ENCODE data around the gene CD8A.

Gene CD8A

DNA sequence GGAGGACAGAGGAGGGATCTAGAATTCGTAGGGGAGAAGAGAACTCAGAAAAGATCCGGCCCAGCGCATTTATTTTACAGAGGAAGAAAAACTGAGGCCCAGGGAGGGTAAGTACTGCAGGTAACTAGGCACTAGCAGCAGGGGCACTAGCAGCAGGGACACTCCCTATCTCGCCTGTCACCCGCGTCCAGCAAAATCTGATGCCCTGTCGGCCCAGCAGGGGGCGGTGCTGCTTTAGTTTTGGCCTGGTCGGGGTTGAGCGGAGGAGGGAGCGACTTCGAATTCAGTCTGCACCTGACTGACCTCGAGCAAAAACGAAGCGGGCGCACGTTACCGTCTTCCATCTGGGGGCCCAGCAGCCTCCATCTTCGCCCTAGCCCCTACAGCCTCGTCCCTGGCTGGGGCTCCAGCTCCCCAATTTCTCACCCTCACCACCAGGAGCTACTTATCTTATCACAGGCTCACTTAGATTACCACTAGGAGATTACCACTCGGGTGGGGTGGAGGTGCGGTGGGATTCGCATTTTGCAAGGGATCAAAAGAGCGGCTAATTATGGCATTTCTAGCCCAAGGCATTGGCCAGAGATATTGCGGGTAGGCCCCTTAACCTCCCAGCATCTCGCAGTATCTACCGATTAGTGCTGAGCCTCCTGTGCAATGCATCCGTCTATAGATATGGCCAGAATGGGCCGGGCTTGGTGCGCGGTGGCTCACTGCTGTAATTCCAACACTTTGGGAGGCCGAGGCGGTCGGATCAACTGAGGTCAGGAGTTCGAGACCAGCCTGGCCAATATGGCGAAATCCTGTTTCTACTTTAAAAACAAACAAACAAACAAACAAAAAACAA, 17.8 kb upstream of the CD8A start:
- peak; percentile 94 for DNase-seq (ENCODE audit: low read depth)

DNA sequence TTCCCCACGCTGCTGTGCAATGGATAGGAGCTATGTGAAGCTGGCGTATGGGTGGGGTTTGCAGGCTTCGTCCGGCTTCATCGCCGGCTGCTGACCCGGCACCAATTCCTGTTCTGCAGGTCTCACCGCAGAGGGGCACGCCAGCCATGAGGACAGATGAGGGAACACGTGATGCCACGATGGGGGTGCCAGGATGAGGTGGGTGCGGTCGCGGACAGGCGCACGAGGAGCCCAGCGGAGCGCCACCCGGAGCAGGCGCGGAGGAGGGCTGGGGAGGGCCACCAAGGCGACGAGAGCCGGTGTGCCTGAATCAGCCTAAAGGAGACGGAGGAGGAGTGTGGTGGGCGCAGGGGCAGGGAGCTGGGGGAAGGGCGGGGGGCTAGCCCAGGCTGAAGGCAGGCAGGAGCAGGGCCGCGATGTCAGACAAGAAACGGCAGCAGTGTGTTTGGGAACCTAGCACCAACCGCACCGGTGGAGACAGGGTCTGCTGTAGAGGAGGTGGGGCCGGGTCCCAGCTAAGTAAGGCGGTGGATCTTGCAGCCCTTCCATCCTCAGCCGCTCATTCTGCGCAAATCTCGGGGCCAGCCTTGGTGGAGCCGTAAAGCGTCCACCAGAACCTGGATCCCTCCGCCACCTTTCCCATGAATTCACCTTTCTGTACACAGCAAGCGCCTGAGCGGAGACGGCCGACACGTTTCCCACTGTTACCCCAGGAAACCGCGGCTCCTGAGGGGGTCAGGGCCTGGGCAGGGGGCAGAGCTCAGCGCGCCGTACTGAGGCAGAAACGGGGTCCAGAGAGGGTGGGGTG, 17.0 kb upstream of the CD8A start:
- no peak for DNase-seq (ENCODE audit: low read depth)

DNA sequence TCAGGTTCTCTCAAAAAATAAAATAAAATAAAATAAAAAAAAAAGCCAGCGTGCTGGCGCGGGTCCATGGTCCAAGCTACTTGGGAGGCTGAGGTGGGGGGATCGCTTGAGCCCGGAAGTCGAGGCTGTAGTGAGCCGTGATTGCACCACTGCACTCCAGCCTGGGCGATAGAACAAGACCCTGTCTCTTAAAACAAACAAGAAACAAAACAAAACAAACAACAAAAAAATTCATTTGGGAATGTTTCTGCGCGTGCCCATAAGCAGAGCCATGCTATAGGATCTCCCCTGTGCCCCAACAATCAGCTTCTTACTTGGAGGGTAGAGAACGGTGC, 16.4 kb upstream of the CD8A start:
- DNase-seq (ENCODE audit: low read depth) = no peak

DNA sequence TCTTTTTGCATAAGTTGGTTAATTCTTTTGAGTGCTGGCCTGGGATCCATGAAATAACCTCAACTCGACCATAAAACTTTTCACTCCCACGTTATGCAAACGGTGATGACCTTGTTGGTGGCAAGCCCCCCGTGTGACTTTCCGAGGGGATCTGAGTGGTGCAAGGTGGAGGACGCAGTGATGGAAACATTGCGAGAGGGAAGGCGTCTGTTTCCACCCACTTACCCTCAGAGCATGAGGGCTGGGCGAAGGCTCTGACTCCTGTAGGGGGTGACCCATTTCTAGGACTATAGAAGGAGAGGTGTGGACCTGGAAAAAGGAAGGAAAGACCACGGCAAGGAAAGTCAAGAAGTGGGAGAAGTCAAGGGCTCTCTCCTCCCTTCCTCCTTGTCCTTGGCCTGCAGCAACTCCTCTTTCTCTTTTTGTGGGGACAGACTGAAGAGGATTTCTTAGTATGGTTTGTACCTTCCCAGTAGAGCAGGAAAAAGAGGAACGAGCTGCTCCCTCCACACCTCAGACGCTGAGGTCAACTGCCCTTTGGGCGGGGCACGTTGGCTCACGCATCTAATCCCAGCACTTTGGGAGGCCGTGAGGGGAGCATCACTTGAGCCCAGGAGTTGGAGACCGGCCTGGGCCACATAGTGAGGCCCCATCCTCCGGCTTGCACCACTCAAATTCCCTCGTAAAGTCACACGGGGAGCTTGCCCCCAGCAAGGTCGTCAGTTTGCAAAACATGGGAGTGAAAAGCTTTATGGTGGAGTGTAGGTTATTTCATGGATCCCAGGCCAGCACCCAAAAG, 15.5 kb upstream of the CD8A start:
- no peak for DNase-seq (ENCODE audit: low read depth)

DNA sequence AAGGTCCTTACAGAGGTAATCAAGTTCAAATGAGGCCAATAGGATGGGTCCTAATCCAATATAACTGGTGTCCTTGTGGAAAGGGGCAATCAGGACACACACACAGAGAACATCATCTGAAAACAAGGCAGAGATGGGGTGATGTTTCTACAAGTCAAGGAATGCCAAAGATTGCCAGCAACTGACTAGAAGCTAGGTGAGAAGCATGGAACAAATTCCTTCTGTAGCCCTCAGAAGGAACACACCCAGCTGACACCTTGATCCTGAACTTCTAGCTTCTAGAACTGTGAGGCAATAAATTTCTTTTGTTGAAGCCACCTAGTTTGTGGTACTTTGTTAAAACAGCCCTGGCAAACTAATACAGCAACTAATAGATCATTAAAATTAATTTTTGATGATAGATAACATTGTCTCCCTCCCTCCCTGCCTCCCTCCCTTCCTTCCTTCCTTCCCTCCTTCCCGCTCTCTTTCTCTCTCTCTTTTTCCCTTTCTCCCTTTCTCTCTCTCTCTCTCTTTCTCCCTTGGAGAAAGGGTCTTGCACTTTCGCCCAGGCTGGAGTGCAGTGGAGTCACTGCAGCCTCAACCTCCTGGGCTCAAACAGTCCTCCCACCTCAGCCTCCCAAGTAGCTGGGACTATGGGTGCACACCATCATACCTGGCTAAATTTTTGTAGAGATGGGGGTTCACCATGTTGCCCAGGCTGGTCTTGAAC, 10.3 kb upstream of the CD8A start:
- no peak for DNase-seq (ENCODE audit: low read depth)

DNA sequence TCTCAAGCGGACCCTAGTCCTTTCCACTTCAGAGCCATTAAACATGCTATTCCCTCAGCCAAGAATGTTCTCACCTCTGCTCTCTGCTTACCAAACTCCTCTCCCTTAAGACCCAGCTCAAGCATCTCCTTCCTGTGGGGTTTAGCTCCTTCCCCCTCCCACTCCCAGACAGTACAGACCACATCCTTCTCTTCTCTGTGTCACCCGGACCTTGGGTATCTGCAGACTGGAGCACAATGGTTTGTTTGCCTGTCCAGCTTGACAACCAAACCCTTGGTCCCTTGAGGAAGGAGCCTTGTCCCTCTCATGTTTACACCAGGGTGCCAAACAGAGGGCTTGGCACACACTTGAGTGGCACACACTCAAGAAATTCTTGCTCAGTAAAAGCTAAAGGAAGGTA, 4.1 kb upstream of the CD8A start:
- no peak for DNase-seq (ENCODE audit: low read depth)

DNA sequence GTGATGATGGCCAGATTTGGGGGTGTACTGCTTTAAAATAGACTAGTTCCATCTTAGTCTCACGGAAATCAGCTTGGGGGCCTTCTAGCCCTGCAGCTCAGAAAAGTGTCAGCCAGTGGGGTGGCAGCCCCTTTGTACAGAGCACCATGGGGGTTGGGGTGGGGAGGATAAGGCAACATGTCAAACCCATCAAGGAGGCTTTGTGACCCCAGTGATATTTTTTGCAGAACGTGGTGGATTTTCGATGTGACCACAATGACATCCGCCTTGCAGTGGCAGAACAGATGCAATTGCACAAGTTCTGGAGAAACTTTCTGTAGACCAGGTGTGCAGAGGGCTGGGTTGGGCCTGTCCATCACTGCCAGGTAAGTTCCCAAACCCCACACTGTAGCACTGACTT, 3.0 kb upstream of the CD8A start:
- no peak for DNase-seq (ENCODE audit: low read depth)

DNA sequence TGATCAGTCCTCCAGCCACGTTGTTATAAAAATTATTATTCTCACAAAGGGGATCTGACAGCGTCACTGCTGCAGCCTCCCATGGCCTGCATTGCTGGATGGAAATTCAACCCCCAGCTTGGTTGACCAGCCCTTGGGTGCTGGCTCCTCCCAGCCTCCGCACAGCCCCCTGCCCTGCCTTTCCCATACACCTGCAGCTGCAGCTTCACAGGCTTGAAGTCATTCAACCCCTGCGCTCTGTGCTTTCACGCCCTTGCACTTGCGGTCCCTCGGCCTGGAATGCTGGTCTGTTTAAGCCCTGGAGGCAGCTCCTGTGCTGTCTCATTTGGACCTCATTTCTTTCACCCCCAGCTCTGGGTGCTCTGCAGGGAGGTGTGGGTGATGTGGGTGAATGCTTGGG, 860 bp upstream of the CD8A start:
- DNase-seq (ENCODE audit: low read depth) = no peak

DNA sequence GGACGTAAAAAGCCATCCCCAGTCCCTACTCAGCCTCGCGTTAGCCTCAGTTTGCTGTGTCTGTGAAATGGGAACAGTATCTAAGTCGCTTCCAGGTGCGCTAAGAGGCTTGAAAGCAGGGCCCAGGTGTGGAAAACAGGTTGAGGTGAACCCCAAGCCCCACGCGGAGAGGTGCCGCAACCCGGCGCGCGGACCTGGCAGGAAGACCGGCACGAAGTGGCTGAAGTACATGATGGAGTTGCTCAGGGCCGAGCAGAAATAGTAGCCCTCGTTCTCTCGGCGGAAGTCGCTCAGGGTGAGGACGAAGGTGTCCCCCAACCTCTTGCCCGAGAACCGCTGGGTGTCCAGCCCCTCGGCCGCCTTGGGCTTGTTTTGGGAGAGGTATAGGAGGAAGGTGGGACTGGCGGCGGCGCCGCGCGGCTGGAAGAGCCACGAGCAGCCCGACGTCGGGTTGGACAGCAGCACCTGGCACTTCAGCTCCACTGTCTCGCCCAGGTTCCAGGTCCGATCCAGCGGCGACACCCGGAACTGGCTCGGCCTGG, 508 bp downstream of the CD8A start:
- DNase-seq (ENCODE audit: low read depth) = no peak

DNA sequence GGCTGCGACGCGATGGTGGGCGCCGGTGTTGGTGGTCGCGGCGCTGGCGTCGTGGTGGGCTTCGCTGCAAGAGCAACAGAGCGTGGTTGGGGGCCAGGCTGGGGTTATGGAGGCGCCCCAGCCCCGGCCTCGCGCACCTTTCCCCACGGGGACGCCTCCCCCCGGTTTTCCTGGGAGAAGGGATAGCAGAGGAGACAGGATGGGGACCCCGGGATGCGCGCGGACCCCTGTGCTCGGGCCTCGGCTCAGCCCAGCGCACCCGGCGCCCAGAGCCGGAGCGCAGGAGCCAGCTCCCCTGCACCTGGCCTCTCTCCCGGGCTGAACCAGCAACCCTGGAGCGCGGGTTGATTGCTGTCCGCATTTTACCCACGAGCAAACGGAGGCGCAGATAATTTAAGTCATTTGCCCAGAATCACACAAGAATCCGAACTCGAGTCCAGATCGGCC, 1.0 kb downstream of the CD8A start:
- DNase-seq (ENCODE audit: low read depth) = no peak

DNA sequence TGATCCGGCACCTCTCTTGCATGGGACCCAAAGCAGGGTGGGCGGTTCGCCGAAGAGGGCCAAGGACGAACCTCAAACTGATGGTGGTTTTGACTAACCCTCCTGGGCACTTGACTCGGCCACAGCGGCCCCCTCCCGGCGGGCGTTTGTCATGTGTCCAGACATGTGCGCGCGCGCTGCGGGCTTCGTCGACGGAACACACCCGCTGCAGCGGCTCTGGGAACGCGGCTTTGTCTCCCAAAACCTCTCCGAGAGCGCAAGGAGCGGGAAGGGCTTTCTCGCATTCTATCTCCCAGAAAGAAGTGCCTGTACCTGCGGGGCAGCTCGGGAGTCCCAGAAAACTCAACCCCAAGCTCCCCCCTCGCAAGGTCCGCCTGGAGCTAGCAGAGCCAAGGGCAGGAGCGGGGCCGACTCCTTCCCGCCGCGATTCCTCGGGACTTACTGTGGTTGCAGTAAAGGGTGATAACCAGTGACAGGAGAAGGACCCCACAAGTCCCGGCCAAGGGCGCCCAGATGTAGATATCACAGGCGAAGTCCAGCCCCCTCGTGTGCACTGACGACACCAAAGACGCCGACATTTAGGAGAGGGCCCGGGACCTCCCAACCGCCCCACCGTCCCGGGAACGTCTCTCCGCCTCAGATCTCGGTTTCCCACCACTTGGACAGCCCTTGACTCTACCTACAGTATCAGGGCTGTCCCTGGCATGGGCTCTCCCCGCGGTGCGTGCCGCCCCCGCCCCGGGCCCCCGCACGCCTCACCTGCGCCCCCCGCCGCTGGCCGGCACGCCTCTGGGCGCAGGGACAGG, 1.6 kb downstream of the CD8A start:
- no peak for DNase-seq (ENCODE audit: low read depth)

DNA sequence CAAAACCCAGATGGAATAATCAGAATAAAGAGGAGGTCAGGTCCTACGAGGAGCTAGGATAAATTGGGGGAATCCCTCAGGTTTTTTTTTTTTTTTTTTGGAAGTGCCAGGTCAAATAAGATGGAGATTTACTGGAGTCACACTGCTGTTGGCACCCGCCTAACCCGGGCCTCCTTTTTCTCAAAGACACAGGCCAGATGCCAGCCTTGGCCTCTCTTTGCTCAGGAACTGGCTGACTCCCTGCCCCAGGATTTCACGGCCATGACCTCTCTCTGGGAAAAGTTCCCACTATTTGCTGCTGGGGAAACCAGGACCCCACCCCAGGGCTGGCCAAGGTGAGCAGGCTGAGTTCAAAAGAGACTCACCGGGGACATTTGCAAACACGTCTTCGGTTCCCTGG, 2.5 kb downstream of the CD8A start:
- no peak for DNase-seq (ENCODE audit: low read depth)

DNA sequence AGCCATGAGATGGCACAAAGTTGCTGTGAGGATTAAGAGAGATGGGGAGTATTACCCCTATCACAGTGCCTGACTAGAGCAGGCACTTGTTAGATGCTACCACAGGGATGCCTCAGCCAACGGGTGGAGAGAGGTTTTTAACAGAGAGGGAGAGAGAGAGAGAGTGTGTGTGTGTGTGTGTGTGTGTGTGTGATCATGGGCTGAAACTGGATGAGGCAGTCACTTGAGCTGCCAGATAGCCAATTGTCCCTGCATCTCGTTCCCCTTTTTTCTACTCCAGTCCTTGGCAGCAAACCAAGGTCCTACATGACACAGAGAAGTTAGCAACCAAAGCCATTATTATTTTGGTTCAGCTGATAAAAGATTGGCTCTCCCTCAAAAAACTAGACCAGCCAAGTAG, 3.0 kb downstream of the CD8A start:
- no peak for DNase-seq (ENCODE audit: low read depth)

DNA sequence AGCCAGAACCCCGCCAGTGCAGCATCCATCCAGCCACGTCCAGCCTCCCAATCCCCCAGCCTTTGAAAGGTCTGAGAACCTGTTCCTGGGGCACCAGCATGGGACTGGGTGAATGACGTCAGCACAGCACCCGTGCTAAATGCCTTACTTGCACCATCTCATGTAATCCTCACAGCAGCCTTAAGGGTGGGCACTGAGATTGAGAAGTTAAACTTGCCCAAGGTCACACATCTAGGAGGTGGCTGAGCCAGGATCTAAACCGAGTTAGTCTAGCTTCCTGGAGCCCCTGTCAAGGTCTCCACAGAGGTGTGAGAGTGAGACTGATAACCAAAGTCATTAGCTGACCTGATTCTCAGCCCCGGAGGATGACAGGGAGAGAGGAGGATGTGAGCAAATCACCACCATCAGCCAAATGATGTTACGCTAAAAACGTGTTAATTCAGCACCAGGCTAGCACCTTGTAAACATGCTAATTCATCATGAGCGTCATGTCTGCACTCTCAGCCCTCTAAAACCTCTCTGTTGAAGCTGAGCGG, 4.6 kb downstream of the CD8A start:
- DNase-seq (ENCODE audit: low read depth) = peak; percentile 36

DNA sequence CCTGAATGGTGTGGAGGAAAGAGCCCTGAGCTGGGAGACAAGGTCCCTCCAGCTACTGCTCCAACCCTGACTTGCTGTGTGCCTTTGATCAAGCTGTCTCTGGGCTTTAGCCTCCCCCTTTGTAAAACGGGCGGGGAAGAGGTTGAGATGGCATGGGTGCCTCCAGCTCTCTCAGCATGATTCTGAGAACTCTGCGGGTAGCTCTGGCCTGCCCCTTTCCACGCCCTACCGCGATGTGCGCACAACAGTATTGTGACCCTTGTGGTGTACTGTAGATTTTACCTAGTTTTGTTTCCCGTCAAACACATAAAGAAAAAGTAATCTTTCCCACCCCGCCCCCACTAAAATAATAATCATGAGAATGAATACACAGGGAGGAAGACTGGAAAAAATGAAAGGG, 5.3 kb downstream of the CD8A start:
- DNase-seq (ENCODE audit: low read depth) = peak; percentile 61

DNA sequence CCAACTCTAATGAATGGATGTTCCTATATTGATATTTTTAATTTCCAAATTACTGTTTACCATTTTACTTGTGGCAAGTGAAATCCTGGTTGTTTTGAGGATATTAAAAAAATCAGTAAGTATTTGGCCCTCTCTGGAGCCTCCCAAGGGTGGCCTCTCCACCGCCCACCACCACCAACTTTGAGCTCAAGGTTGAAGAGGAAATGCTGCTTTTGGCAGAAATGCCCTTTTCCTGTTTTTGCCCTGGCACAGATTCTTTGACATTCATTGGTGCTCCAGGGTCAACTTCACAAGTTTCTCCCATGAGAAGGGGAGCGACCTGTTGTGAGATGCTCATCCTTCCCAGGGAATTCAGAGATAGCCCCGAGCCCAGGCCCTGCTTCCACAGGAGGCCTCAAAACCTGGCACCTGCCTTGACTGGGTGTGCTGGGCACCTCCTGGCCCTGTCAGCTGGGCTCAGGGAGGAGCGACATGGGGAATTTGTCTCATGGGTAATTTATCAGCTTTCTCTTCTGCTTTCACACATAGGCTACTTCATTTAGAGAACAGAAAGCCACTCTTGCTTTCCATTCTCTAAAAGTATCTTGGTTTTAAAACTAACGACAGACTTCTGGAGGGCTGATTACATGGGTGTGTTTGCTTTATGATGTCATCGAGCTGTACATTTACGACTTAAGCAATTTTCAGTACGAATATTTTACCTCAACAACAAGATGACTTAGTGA, 6.9 kb downstream of the CD8A start:
- DNase-seq (ENCODE audit: low read depth) = no peak

DNA sequence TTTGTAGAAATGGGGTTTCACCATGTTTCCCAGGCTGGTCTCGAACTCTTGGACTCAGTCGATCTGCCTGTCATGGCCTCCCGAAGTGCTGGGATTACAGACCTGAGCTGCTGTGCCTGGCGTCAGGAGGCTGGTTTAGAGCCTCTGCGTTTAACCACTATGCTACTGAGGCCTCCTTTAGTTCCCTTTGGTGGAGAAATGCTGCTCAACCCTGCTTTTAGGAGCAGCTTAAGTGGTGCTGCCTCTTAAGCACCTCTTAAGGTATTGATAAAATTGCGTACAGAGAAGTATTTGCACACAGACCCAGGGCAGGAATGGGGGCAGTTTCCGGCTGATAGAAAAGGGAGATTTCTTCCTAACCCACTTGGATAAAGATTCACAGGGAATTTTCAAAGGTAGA, 8.0 kb downstream of the CD8A start:
- no peak for DNase-seq (ENCODE audit: low read depth)

DNA sequence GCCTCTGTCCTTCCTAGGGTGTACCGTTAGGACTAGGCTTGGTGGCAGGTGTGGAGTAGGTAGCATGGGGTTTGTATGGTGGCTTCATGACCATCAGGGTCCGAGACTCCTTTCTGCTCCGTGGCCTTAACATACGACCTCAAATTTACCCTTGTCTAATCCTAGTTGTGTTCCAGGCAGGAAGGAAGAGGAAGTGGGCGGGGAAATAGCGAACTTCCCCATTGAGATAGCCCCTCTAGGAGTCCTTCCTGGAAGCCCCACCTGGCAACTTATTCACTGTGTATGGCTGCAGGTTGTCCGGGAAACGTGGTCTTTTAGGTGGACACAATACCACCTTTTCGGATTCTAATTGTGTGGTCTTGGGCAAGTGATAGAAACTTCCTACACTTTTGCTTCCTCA, 9.3 kb downstream of the CD8A start:
- DNase-seq (ENCODE audit: low read depth) = no peak

DNA sequence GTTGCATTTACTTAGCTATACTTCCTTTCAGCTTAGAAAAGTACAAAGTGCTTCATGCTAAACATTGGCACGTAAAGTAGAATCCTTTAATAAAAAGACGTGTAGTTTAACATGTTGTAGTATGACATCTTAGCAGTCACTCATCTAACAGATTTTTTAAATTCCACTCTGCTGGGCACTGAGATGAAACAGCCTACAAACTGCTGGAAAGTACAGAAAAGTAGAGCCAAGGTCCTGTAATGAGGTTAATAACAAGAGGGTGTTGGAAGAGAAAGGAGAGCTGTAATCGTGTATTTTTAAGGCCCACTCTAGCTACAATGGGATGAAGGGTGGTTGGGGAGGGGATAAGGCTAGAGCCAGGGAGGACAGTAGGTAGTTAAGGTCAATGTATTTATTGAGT, 10.7 kb downstream of the CD8A start:
- DNase-seq (ENCODE audit: low read depth) = no peak

DNA sequence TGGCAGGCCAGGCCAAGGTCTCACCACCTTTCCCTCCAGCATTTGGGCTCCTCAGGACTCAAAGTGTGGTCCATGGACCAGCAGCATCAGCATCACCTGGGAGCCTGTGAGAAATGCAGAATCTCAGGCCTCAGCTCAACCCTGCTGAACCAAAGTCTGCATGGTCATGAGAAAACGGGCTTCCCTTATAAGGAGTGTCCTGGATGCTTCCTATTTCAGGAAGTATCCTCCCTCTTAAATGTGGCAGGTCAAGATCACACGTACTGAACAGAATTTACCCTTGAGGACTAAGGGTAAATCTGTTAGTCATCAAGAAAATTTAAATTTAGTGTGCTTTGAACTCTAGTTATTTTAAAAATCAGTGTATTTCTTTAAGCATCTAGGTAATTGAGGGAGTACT, 11.8 kb downstream of the CD8A start:
- DNase-seq (ENCODE audit: low read depth) = no peak
